GM21423 (cell line): ENCODE measurements around the gene SUMO3.

ENCODE experiments used
- ATAC-seq: cut with Tn5 transposase; IDR thresholded peaks from one replicate; pipeline ENCODE4 v1.9.1; 2021; ENCODE audit warnings: mild to moderate bottlenecking, moderate library complexity; ENCODE audit not compliant: unreplicated experiment

Gene SUMO3

GRCh38 chr21:44780767-44781459, 36.9 kb downstream of the SUMO3 start:
- no peak for ATAC-seq

GRCh38 chr21:44780137-44780502, 37.7 kb downstream of the SUMO3 start:
- ATAC-seq: no peak

GRCh38 chr21:44779417-44780136, 38.3 kb downstream of the SUMO3 start:
- no peak for ATAC-seq

GRCh38 chr21:44778983-44779382, 38.9 kb downstream of the SUMO3 start:
- no peak for ATAC-seq

GRCh38 chr21:44778499-44778911, 39.4 kb downstream of the SUMO3 start:
- ATAC-seq: no peak

- ATAC-seq: no peak
Observed at GRCh38 chr21:44778094-44778493, 39.8 kb downstream of the SUMO3 start.

GRCh38 chr21:44774972-44775371, 42.9 kb downstream of the SUMO3 start:
- ATAC-seq: no peak

- ATAC-seq: no peak
Observed at GRCh38 chr21:44773291-44773932, 44.5 kb downstream of the SUMO3 start.

GRCh38 chr21:44771896-44772525, 45.9 kb downstream of the SUMO3 start:
- ATAC-seq: no peak

GRCh38 chr21:44767834-44768831, 49.7 kb downstream of the SUMO3 start:
- no peak for ATAC-seq

- ATAC-seq: no peak
Observed at GRCh38 chr21:44766818-44767354, 51.0 kb downstream of the SUMO3 start.

GRCh38 chr21:44766014-44766817, 51.6 kb downstream of the SUMO3 start:
- no peak for ATAC-seq

GRCh38 chr21:44765231-44766013, 52.4 kb downstream of the SUMO3 start:
- no peak for ATAC-seq

GRCh38 chr21:44764319-44765230, 53.3 kb downstream of the SUMO3 start:
- ATAC-seq: no peak

GRCh38 chr21:44763451-44764318, 54.2 kb downstream of the SUMO3 start:
- ATAC-seq: no peak

- ATAC-seq: no peak
Observed at GRCh38 chr21:44763050-44763378, 54.8 kb downstream of the SUMO3 start.
